ENCODE data around the gene JAKMIP2. TPM values are rescaled to one million over a fixed set of nuclear protein-coding genes. Genes with fewer than 3 reads are reported as not detected.
"Not testable (repeated sequence)": the region's sequence is repeated elsewhere in the genome, so short reads cannot be mapped to it uniquely, and the experiment has no call there.

Gene JAKMIP2
- total RNA-seq, result 0.40 TPM

- ATAC-seq, result peak; percentile 33
- no peak for DNase-seq (ENCODE audit: low spot score)
Measured at GRCh38 chr5:147782110-147783028, at the start of gene JAKMIP2. Gene JAKMIP2 (minus strand): TSS chr5:147782728. CDS start chr5:147671806, 110,922 bp downstream.

- no peak for ATAC-seq
- no peak for DNase-seq (ENCODE audit: low spot score)
Measured at GRCh38 chr5:147831465-147831864, 48.9 kb upstream of the JAKMIP2 start, which contains the start of gene SPINK1. Gene SPINK1 (minus strand): TSS chr5:147831671. CDS start chr5:147831577, 94 bp downstream.

- DNase-seq (ENCODE audit: low spot score), result no peak
- peak; percentile 78 for ATAC-seq
Measured at GRCh38 chr5:147830035-147830434, 47.5 kb upstream of the JAKMIP2 start.

- not testable (repeated sequence) for ATAC-seq; DNase-seq (ENCODE audit: low spot score)
Measured at GRCh38 chr5:147827017-147827416, 44.5 kb upstream of the JAKMIP2 start.

DNA sequence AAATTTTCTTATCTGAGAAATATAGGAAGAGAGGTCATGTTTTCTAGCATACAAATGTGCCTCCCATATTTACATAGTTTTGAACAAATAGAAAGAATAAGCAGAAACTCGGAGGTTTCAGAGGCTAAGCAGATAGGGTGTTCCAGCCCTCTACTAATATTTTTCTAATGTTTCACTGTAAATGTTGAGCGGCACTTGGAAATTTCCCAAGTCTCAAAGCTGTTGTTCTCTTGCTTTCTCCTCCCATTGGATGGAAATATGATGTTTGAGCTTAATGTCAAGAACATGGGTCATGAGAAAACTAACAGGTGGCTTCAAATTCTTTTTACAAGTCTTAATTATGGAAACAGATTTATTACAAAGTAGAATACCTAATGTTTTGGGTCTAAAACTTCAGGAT, 43.8 kb upstream of the JAKMIP2 start:
- no peak for DNase-seq (ENCODE audit: low spot score)
- no peak for ATAC-seq

- DNase-seq (ENCODE audit: low spot score) (peak; percentile 49), ATAC-seq (peak; percentile 95)
Measured at GRCh38 chr5:147822686-147823491, 40.4 kb upstream of the JAKMIP2 start.

GRCh38 chr5:147822222-147822621, 39.7 kb upstream of the JAKMIP2 start:
- DNase-seq (ENCODE audit: low spot score); ATAC-seq: not testable (repeated sequence)

GRCh38 chr5:147821766-147822165, 39.2 kb upstream of the JAKMIP2 start:
- no peak for DNase-seq (ENCODE audit: low spot score)

GRCh38 chr5:147819261-147819770, 36.8 kb upstream of the JAKMIP2 start:
- no peak for ATAC-seq
- DNase-seq (ENCODE audit: low spot score), result no peak

More at GRCh38 chr5:147821766-147822165, 39.2 kb upstream of the JAKMIP2 start:
- ATAC-seq, result no peak

GRCh38 chr5:147818290-147818689, 35.8 kb upstream of the JAKMIP2 start:
- ATAC-seq, result no peak
- no peak for DNase-seq (ENCODE audit: low spot score)

- DNase-seq (ENCODE audit: low spot score), result no peak
- no peak for ATAC-seq
Measured at GRCh38 chr5:147813696-147814095, 31.2 kb upstream of the JAKMIP2 start.

- DNase-seq (ENCODE audit: low spot score) (no peak), ATAC-seq (no peak)
Measured at GRCh38 chr5:147809830-147810666, 27.5 kb upstream of the JAKMIP2 start.

- ATAC-seq, result no peak
- DNase-seq (ENCODE audit: low spot score), result no peak
Measured at GRCh38 chr5:147805030-147805454, 22.5 kb upstream of the JAKMIP2 start.

- DNase-seq (ENCODE audit: low spot score), result no peak
- peak; percentile 25 for ATAC-seq
Measured at GRCh38 chr5:147804334-147804733, 21.8 kb upstream of the JAKMIP2 start.

DNA sequence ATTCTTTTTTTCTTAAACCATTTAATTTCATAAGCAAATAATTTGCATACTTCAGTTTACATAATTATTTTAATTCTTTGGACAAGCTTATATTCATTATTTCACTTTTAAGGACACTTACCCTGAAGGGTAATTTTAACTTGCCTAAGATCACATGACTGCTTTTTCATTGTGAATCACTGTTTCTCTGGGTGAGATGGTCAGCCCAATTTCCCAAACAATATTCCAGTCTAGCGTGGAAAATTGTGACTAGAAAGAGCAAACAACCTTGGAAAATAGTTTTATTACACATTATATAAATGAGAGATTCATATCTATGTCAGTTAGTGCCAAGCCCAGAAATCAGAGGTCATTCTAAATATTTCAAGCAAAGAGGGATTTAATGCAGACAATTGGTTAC, 21.4 kb upstream of the JAKMIP2 start:
- no peak for DNase-seq (ENCODE audit: low spot score)
- no peak for ATAC-seq

DNA sequence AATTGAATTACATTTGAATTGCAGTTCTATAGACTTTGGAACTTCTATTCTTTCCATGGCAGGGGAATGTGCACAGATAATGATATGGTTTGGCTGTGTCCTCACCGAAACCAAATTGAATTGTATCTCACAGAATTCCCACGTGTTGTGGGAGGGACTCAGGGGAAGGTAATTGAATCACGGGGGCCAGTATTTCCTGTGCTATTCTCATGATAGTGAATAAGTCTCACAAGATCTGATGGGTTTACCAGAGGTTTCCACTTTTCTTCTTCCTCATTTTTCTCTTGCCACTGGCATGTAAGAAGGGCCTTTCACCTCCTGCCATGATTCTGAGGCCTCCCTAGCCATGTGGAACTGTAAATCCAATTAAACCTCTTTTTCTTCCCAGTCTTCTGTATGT, 20.6 kb upstream of the JAKMIP2 start:
- ATAC-seq; DNase-seq (ENCODE audit: low spot score): not testable (repeated sequence)

DNA sequence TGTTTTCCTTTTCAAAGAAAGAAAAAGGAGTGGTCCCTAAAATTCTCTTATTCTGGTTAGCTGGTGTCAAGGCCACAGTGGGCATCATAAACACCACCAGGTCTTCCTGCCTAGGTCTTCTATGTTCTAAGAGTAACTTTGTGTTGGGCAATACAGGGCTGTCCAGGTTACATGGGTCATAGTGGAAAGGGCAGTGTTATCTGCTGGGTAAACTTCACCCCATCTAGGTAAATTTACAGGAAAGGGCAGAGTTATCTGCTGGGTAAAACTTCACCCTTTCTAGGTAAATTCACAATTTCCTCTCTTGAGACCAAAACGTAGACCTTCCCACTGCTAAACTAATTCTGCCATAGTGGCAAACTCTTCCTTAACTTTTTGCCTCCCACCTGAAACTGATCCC, 18.9 kb upstream of the JAKMIP2 start:
- ATAC-seq, result peak; percentile 97

GRCh38 chr5:147800491-147800890, 18.0 kb upstream of the JAKMIP2 start:
- DNase-seq (ENCODE audit: low spot score) (no peak), ATAC-seq (no peak)

More for the DNA sequence above, 18.9 kb upstream of the JAKMIP2 start:
- peak; percentile 54 for DNase-seq (ENCODE audit: low spot score)

GRCh38 chr5:147796556-147797308, 14.2 kb upstream of the JAKMIP2 start:
- no peak for DNase-seq (ENCODE audit: low spot score)
- ATAC-seq, result no peak
